ENCODE data around the gene TCL1A. TPM values are rescaled to one million over a fixed set of nuclear protein-coding genes. Genes with fewer than 3 reads are reported as not detected.
"Not testable (repeated sequence)": the region's sequence is repeated elsewhere in the genome, so short reads cannot be mapped to it uniquely, and the experiment has no call there.

Gene TCL1A
- total and polyA plus RNA-seq, 5 donors from 2014 or later, result 0.44 to 12.5 (median 1.8) TPM

DNA sequence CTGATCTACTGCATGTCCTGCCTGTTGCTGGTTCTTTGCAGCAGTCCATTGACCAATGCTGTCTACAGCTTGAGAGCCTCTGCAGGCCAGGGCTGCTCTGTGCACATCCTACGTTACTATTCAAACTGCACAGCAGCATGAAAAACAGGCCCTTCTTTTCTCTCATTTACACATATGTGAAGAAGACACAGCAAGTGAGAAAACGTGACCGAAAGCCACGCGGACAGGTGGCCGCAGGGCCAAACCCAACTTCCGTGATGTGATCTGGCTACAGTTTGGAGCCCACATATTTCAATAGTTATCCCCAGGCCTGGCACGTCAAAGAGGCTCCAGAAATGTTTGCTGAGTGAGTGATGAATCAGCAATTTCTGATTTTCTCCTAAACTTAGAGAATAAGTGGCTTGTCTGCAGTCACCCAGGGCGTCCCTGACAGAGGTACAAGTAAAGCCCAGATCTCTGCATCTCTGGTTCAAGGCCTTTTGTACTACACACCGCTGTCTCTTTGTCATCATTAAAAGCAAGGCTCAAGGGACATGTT lies 45.6 kb downstream of the TCL1A start:
- peaks cover 8% of the 10 kb centered on the region for H3K27me3 Mint-ChIP-seq
- no peak for DNase-seq
- ATAC-seq (ENCODE audit: low read depth in 2 of 2), result no peak
- H3K36me3 ChIP-seq (ENCODE audit: control insufficient read depth, insufficient read depth, low read length), result no peaks in the 10 kb centered on the region
- H3K4me3 Mint-ChIP-seq, result no peak overlapping the region
- H3K9me3 ChIP-seq (ENCODE audit: control insufficient read depth in 2 of 2, low read length in 2 of 2), result no peaks in the 10 kb centered on the region
- H3K4me1 Mint-ChIP-seq, result no peaks in the 10 kb centered on the region
- H3K4me3 ChIP-seq (ENCODE audit: low read depth, low read length), result no peak overlapping the region
- H3K36me3 Mint-ChIP-seq, result no peaks in the 10 kb centered on the region
- H3K4me1 ChIP-seq (ENCODE audit: control insufficient read depth, insufficient read depth, low read length, poor library complexity, severe bottlenecking), result no peaks in the 10 kb centered on the region
- no peak overlapping the region for H3K27ac ChIP-seq (ENCODE audit: insufficient read depth, low read length, poor library complexity, severe bottlenecking)
- H3K27ac Mint-ChIP-seq, result no peak overlapping the region
- H3K9me3 Mint-ChIP-seq, result peaks cover 0 to 2% (median 0%) of the 10 kb centered on the region in 7 donors
- H3K27me3 ChIP-seq (ENCODE audit: control insufficient read depth, insufficient read depth, low read length), result peaks cover 2% of the 10 kb centered on the region

DNA sequence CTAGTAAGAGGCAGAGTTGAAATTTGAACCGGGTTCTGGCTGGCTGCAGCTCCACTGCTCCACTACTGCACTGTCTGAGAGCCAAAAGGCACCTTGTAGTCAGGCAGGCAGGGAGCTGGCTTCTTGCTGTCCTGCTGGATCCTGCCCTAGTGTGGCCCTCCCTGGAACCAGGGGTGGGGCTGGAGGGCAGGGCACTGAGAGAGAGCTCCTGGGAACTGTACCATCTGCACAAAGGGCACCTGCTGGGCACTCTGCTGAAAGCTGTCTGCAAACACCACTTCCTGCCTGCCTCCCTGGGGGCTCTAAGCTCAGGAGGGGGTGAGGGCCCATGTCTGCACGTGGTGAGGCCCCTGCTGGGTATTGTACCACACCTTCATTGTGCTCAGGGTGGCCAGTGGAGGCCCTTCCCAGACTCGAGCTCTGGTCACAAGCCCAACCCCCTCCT lies 46.7 kb downstream of the TCL1A start:
- Mint-ChIP-seq H3K4me3 (no peak overlapping the region), H3K27ac (no peak overlapping the region), H3K9me3 (peaks cover 0 to 2% (median 0%) of the 10 kb centered on the region in 7 donors), H3K4me1 (peaks cover 0 to 3% (median under 1%) of the 10 kb centered on the region in 4 donors), H3K27me3 (peaks cover 10% of the 10 kb centered on the region), H3K36me3 (no peaks in the 10 kb centered on the region)
- H3K27me3 ChIP-seq (ENCODE audit: control insufficient read depth, insufficient read depth, low read length), result peaks cover under 1% of the 10 kb centered on the region
- H3K9me3 ChIP-seq (ENCODE audit: control insufficient read depth in 2 of 2, low read length in 2 of 2), result no peaks in the 10 kb centered on the region
- H3K4me3 ChIP-seq (ENCODE audit: low read depth, low read length), result no peak overlapping the region
- H3K36me3 ChIP-seq (ENCODE audit: control insufficient read depth, insufficient read depth, low read length), result no peaks in the 10 kb centered on the region
- no peak overlapping the region for H3K27ac ChIP-seq (ENCODE audit: insufficient read depth, low read length, poor library complexity, severe bottlenecking)
- DNase-seq (no peak), ATAC-seq (ENCODE audit: low read depth in 2 of 2) (no peak)
- no peaks in the 10 kb centered on the region for H3K4me1 ChIP-seq (ENCODE audit: control insufficient read depth, insufficient read depth, low read length, poor library complexity, severe bottlenecking)

DNA sequence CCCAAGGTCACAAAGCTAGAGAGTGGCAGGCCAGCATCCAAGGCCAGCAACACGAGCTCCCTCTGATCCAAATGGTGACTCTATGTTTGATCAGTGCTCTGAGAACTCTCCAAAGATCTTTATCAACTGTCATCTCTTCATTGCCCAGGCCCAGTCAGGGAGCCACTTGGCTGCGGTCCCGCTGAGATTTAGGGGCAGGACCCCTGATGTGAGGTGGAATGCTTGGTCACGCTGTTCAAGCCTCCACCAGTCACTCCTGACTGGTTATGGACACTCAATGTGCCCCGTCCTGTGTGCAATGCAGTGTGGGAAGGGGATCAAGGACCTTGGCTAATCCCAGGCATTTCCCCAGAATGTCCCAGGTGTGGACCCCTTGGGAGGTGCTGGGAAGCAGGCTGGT lies 47.5 kb downstream of the TCL1A start:
- Mint-ChIP-seq H3K9me3 (peaks cover 0 to 2% (median 0%) of the 10 kb centered on the region in 7 donors), H3K36me3 (no peaks in the 10 kb centered on the region), H3K27me3 (peaks cover 14% of the 10 kb centered on the region), H3K4me1 (peaks cover 0 to 3% (median 1%) of the 10 kb centered on the region in 4 donors), H3K27ac (no peak overlapping the region), H3K4me3 (no peak overlapping the region)
- no peak overlapping the region for H3K27ac ChIP-seq (ENCODE audit: insufficient read depth, low read length, poor library complexity, severe bottlenecking)
- ATAC-seq (ENCODE audit: low read depth in 2 of 2) (no peak), DNase-seq (no peak)
- no peak overlapping the region for H3K4me3 ChIP-seq (ENCODE audit: low read depth, low read length)
- no peaks in the 10 kb centered on the region for H3K4me1 ChIP-seq (ENCODE audit: control insufficient read depth, insufficient read depth, low read length, poor library complexity, severe bottlenecking)
- no peaks in the 10 kb centered on the region for H3K9me3 ChIP-seq (ENCODE audit: control insufficient read depth in 2 of 2, low read length in 2 of 2)
- no peaks in the 10 kb centered on the region for H3K36me3 ChIP-seq (ENCODE audit: control insufficient read depth, insufficient read depth, low read length)
- no peaks in the 10 kb centered on the region for H3K27me3 ChIP-seq (ENCODE audit: control insufficient read depth, insufficient read depth, low read length)

DNA sequence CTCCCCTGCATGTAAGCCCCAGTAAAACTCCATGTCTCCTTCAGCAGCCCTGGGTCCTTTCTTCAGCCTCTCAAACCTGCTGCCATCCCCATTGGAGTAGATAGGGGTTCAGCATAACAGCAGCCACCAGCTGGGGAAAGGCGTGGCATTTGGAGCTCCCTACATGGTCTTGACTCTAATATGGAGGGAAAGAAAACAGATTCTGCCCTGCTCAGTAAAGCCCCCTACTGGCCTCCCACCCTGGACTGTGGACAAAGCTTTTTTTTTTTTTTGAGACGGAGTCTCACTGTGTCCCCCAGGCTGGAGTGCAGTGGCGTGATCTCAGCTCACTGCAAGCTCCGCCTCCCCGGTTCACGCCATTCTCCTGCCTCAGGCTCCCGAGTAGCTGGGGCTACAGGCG lies 48.4 kb downstream of the TCL1A start:
- not testable (repeated sequence) for H3K36me3 Mint-ChIP-seq; H3K4me1 Mint-ChIP-seq; H3K36me3 ChIP-seq (ENCODE audit: control insufficient read depth, insufficient read depth, low read length); DNase-seq; H3K27ac ChIP-seq (ENCODE audit: insufficient read depth, low read length, poor library complexity, severe bottlenecking); H3K27me3 ChIP-seq (ENCODE audit: control insufficient read depth, insufficient read depth, low read length); H3K27ac Mint-ChIP-seq; H3K4me1 ChIP-seq (ENCODE audit: control insufficient read depth, insufficient read depth, low read length, poor library complexity, severe bottlenecking); ATAC-seq (ENCODE audit: low read depth in 2 of 2); H3K27me3 Mint-ChIP-seq; H3K4me3 Mint-ChIP-seq; H3K4me3 ChIP-seq (ENCODE audit: low read depth, low read length); H3K9me3 Mint-ChIP-seq; H3K9me3 ChIP-seq (ENCODE audit: control insufficient read depth in 2 of 2, low read length in 2 of 2)

DNA sequence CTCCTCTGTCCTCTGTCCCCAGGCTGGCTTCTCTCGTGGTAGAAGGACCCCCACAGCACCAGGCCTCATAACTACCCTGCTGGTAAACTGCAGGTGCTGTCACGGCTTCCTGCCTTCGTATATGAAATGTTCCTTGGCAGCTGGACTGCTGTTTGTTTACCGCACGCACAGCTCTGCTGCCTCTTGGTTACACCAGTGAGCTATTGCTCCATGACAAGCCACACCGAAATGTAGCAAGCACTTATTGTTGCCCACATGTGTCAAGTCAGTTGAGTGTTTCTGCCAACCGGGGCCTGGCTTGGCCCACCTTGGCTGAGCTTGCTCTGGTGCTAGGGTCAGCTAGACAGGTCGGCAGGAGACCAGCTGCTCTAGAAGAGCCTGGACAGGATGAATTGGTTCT lies 49.4 kb downstream of the TCL1A start:
- H3K4me3 ChIP-seq (ENCODE audit: low read depth, low read length), result no peak overlapping the region
- H3K36me3 ChIP-seq (ENCODE audit: control insufficient read depth, insufficient read depth, low read length), result no peaks in the 10 kb centered on the region
- H3K4me1 ChIP-seq (ENCODE audit: control insufficient read depth, insufficient read depth, low read length, poor library complexity, severe bottlenecking), result no peaks in the 10 kb centered on the region
- no peak overlapping the region for H3K4me3 Mint-ChIP-seq
- no peaks in the 10 kb centered on the region for H3K27me3 ChIP-seq (ENCODE audit: control insufficient read depth, insufficient read depth, low read length)
- DNase-seq (no peak), ATAC-seq (ENCODE audit: low read depth in 2 of 2) (no peak)
- H3K27ac ChIP-seq (ENCODE audit: insufficient read depth, low read length, poor library complexity, severe bottlenecking), result no peak overlapping the region
- H3K27me3 Mint-ChIP-seq, result peaks cover 6% of the 10 kb centered on the region
- no peak overlapping the region for H3K27ac Mint-ChIP-seq
- H3K36me3 Mint-ChIP-seq, result no peaks in the 10 kb centered on the region
- H3K4me1 Mint-ChIP-seq, result peaks cover 0 to 3% (median 1%) of the 10 kb centered on the region in 4 donors
- no peaks in the 10 kb centered on the region for H3K9me3 Mint-ChIP-seq
- H3K9me3 ChIP-seq (ENCODE audit: control insufficient read depth in 2 of 2, low read length in 2 of 2), result no peaks in the 10 kb centered on the region

DNA sequence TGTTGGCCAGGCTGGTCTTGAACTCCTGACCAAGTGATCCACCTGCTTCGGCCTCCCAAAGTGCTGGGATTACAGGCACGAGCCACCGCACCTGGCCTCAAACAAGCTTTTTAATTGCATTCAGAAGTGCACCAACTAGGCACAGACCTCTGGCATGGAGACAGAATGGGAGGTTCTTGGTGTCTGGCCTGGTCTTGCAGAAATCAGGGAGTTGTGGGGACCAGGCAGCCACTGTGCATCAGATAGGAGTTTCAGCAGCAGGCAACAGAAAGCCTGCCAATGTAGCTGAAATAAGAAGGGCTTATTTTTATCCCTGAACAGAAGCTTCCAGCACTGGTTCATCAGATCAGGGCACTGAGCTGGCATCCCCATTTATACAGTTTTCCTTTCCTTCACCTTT lies 49.9 kb downstream of the TCL1A start:
- Histone ChIP-seq H3K27ac (ENCODE audit: insufficient read depth, low read length, poor library complexity, severe bottlenecking) (no peak overlapping the region), H3K4me1 (ENCODE audit: control insufficient read depth, insufficient read depth, low read length, poor library complexity, severe bottlenecking) (no peaks in the 10 kb centered on the region), H3K36me3 (ENCODE audit: control insufficient read depth, insufficient read depth, low read length) (no peaks in the 10 kb centered on the region), H3K27me3 (ENCODE audit: control insufficient read depth, insufficient read depth, low read length) (no peaks in the 10 kb centered on the region), H3K4me3 (ENCODE audit: low read depth, low read length) (no peak overlapping the region), H3K9me3 (ENCODE audit: control insufficient read depth in 2 of 2, low read length in 2 of 2) (no peaks in the 10 kb centered on the region)
- H3K4me1 Mint-ChIP-seq, result peaks cover 0 to 3% (median 1%) of the 10 kb centered on the region in 4 donors
- no peaks in the 10 kb centered on the region for H3K36me3 Mint-ChIP-seq
- peaks cover 6% of the 10 kb centered on the region for H3K27me3 Mint-ChIP-seq
- ATAC-seq (ENCODE audit: low read depth in 2 of 2) (no peak), DNase-seq (no peak)
- no peak overlapping the region for H3K27ac Mint-ChIP-seq
- no peaks in the 10 kb centered on the region for H3K9me3 Mint-ChIP-seq
- H3K4me3 Mint-ChIP-seq, result no peak overlapping the region

DNA sequence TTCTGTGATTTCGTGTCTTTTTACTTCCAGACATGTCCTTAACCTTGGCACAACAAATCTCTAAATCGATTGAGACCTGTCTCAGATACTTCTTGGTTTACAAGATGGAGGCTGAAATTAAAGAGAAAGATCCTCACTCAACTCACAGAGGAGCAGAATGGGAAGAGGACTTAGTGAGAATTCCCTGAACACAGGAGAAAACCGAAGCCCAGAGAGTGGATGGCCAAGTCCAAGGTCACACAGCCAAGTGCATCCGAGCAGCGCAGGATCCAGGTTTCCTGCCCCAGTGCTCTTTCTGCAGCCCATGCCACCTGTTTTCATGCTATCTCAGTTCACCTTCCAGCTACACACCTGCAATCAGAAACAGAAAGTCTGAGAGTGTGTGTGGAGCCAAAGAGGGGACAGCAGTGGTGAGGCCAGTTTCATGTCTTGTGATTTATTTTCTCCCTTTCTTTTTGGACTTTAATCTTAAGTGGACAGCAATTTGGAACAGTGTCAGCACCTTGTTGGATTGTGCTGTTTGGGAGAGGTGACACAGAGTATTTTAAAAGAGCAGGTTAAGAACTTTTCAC lies 50.6 kb downstream of the TCL1A start:
- ATAC-seq (ENCODE audit: low read depth in 2 of 2) (no peak), DNase-seq (no peak)
- Mint-ChIP-seq H3K4me1 (peaks cover 0 to 3% (median 1%) of the 10 kb centered on the region in 4 donors), H3K36me3 (no peaks in the 10 kb centered on the region), H3K27me3 (peaks cover 6% of the 10 kb centered on the region), H3K9me3 (peaks cover 0 to 3% (median 0%) of the 10 kb centered on the region in 7 donors), H3K27ac (no peak overlapping the region), H3K4me3 (no peak overlapping the region)
- Histone ChIP-seq H3K36me3 (ENCODE audit: control insufficient read depth, insufficient read depth, low read length) (no peaks in the 10 kb centered on the region), H3K27ac (ENCODE audit: insufficient read depth, low read length, poor library complexity, severe bottlenecking) (no peak overlapping the region), H3K9me3 (ENCODE audit: control insufficient read depth in 2 of 2, low read length in 2 of 2) (no peaks in the 10 kb centered on the region), H3K4me3 (ENCODE audit: low read depth, low read length) (no peak overlapping the region), H3K27me3 (ENCODE audit: control insufficient read depth, insufficient read depth, low read length) (no peaks in the 10 kb centered on the region), H3K4me1 (ENCODE audit: control insufficient read depth, insufficient read depth, low read length, poor library complexity, severe bottlenecking) (no peaks in the 10 kb centered on the region)
